SKM-1 treated with dmso at 0.1 percent for 144 hours (cell line): Measurements from ENCODE around the gene TAOK3.
"Not testable (repeated sequence)": the region's sequence is repeated elsewhere in the genome, so short reads cannot be mapped to it uniquely, and the experiment has no call there.

ENCODE experiments used
- DNase-seq: peaks from one replicate; lab custom pipeline; 2025; ENCODE audit not compliant: unreplicated experiment; lab: John Stamatoyannopoulos, UW

The TAOK3 gene

GRCh38 chr12:118304093-118304492 is 68.6 kb downstream of the TAOK3 start:
- DNase-seq, result no peak

- DNase-seq, result no peak
Measured at GRCh38 chr12:118302053-118302452, 70.7 kb downstream of the TAOK3 start.

DNA sequence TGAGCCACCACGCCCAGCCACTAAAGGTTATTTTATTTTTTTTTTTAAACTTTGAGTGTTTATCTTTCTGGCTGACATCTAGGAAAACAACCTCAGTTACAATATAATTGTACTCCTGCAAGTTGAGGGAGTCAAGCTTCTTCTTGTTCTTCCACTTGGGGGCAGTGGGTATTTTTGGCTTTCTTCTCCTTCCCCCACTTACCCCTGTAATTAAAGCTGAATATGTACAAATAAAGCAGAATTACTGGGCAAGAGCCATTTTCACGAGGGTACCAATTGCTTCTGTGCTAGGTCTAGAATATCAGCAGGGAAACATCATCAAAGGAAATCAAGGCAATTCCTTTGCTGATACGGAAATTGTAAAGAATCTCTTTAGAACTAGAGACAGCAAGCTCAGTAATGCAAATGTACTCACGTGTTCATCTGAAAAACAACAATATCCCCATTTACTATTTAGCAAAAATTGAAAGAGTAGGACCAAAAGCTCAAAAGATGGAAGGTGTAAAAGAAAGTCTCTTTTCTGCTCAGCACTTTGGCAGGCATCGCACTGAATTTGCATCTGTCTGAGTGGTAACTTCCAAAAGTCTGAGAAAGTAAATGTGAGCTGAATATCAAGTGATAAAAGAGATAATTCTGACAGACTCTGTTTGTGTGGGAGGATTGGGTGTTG is 72.8 kb downstream of the TAOK3 start:
- DNase-seq, result no peak

DNA sequence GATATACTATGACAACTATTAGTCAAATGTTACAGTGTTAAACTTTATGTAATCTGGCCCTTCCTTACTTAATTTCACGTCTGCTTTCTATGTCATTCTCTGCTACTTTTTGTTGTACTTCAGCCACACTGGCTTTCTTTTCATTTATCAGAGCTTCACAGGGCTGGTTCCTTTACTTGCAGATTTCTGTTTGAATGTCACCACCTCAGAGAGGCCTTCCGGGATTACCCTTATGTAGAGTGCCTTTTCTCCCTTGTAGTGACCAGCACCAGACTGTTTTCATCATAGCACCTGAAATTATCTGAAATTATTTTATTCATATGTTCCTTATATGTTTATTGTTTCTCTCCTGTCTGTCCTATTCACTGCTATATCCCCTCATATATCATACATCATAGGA is 75.4 kb downstream of the TAOK3 start:
- DNase-seq, result no peak

DNA sequence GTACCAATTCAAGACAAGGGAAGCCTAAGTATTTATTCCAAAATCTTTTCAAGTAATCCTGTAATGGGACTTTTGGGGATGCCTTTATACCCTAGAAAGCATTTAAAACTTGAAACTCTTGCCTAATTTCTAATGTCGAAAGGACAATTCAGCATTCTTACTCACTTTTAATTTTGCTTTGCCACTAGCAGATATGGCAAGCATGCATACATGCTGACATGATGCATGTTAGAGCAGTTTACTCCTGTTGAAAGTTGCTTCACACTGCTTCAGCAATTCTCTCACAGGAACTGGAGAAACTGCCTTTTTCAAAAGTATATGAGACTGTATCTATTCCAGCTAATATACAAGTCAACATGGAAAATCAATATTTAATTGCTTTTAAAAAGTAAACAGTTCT is 79.9 kb downstream of the TAOK3 start:
- DNase-seq, result no peak

GRCh38 chr12:118290130-118290529 is 82.6 kb downstream of the TAOK3 start:
- no peak for DNase-seq

- DNase-seq, result no peak
Measured at GRCh38 chr12:118288174-118288573, 84.5 kb downstream of the TAOK3 start.

GRCh38 chr12:118287728-118288127 is 85.0 kb downstream of the TAOK3 start:
- no peak for DNase-seq

- DNase-seq, result no peak
Measured at GRCh38 chr12:118282767-118283166, 89.9 kb downstream of the TAOK3 start.

GRCh38 chr12:118278288-118278687 is 94.4 kb downstream of the TAOK3 start:
- DNase-seq, result not testable (repeated sequence)

GRCh38 chr12:118274066-118274465 is 98.6 kb downstream of the TAOK3 start:
- DNase-seq, result no peak

- no peak for DNase-seq
Measured at GRCh38 chr12:118271770-118272417, 100.8 kb downstream of the TAOK3 start.

DNA sequence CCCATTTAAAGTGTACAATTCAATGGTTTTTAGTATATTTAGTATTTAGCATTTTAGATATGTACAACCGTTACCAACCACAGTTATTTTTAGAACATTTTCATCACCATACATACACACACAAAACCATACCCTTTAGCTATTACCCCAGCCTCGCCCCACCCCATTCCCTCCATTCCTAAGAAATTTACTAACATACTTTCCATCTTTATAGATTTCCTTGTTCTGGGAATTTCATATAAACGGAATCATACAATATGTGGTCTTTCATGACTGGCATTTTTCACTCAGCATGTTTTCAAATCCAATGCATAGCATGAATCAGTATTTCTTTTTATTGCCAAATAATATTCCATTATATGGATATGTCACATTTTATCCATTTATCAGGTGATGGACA is 101.5 kb downstream of the TAOK3 start:
- DNase-seq, result no peak

DNA sequence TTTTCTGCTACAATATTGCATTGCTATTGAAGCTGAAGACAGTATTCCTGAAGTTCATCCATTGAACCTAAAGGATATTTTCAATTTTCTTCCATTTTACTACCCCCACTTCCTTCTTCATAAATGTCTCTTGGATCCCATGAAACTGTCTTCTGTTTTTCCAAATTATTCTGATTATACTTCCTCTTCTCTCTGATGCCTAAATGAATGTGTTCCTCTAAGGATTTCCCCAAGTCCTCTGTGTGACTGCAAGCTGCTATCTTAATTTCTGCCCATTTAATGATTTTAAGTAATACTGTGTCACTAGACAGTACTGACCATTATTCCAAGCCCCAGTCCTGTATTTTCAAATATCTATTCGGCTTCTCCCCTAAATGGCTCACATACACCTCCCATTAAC is 102.9 kb downstream of the TAOK3 start:
- DNase-seq, result no peak

DNA sequence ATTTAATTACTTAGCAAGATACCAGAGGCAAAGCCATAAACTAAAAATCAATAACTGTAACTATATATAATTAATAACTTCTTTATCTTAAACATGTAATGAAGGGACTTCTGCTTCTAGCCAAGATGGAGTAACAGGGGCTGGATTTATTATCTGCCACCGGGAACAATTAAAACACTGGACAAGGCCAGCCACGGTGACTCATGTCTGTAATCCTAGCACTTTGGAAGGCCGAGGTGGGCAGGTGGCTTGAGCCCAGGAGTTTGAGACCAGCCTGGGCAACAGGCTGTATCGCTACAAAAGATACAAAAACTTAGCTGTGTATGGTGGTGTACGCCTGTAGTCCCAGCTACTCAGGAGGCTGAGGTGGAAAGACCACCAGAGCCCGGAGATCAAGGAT is 113.6 kb downstream of the TAOK3 start:
- DNase-seq, result no peak

- DNase-seq, result no peak
Measured at GRCh38 chr12:118256352-118256751, 116.4 kb downstream of the TAOK3 start.

DNA sequence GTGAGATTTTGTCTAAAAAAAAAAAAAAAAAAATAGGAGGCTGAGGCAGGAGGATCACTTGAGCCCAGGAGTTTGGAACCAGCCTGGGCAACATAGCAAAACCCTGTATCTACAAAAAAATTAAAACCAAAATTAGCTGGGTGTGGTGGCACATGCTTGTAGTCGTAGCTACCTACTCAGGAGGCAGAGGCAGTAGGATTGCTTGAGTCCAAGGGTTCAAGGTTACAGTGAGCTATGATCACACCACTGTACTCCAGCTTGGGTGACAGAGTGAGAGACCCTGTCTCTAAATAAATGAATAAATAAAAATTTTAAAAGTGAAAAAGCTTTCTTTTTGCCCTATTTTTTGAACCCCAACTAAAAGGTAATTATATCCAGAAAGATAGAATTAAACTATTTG is 123.2 kb downstream of the TAOK3 start:
- no peak for DNase-seq

GRCh38 chr12:118245886-118246285 is 126.8 kb downstream of the TAOK3 start:
- DNase-seq, result not testable (repeated sequence)

- DNase-seq, result no peak
Measured at GRCh38 chr12:118238888-118239287, 133.8 kb downstream of the TAOK3 start.

GRCh38 chr12:118237908-118238307 is 134.8 kb downstream of the TAOK3 start:
- DNase-seq, result no peak

- DNase-seq, result peak; percentile 51
Measured at GRCh38 chr12:118237052-118237665, 135.5 kb downstream of the TAOK3 start.

GRCh38 chr12:118220702-118221101 is 152.0 kb downstream of the TAOK3 start:
- no peak for DNase-seq
